ENCODE measurements around the gene RGS3.

GRCh38 chr9:113521693-113522255, 58.2 kb downstream of the RGS3 start:
- no peak for TF ChIP-seq CTCF (IDR thresholded peaks at IDR 0.05; ENCODE audit: extremely low read depth in 1 of 2, insufficient read depth in 1 of 2, low read depth in 1 of 2, low read length in 2 of 2)
- TF ChIP-seq EZH2 (IDR thresholded peaks at IDR 0.05; ENCODE audit: borderline replicate concordance, low read depth, low read length, severe bottlenecking), result no peak
- no peak for TF ChIP-seq GATA2 (IDR thresholded peaks at IDR 0.05; ENCODE audit: insufficient read depth, insufficient read length, low read depth, low read length)
- no peak for TF ChIP-seq MAX (IDR thresholded peaks at IDR 0.05; ENCODE audit: insufficient read depth, insufficient read length)
- no peak for TF ChIP-seq POLR2A (IDR thresholded peaks at IDR 0.05; ENCODE audit: low read depth, low read length)
- no peak for TF ChIP-seq POLR2AphosphoS5 (IDR thresholded peaks at IDR 0.05; ENCODE audit: insufficient read depth, low read depth, low read length)
- TF ChIP-seq FOS (IDR thresholded peaks at IDR 0.05; ENCODE audit: borderline replicate concordance, insufficient read depth, low read length), result no peak
